Measurements from ENCODE around the gene IWS1.

Gene IWS1

DNA sequence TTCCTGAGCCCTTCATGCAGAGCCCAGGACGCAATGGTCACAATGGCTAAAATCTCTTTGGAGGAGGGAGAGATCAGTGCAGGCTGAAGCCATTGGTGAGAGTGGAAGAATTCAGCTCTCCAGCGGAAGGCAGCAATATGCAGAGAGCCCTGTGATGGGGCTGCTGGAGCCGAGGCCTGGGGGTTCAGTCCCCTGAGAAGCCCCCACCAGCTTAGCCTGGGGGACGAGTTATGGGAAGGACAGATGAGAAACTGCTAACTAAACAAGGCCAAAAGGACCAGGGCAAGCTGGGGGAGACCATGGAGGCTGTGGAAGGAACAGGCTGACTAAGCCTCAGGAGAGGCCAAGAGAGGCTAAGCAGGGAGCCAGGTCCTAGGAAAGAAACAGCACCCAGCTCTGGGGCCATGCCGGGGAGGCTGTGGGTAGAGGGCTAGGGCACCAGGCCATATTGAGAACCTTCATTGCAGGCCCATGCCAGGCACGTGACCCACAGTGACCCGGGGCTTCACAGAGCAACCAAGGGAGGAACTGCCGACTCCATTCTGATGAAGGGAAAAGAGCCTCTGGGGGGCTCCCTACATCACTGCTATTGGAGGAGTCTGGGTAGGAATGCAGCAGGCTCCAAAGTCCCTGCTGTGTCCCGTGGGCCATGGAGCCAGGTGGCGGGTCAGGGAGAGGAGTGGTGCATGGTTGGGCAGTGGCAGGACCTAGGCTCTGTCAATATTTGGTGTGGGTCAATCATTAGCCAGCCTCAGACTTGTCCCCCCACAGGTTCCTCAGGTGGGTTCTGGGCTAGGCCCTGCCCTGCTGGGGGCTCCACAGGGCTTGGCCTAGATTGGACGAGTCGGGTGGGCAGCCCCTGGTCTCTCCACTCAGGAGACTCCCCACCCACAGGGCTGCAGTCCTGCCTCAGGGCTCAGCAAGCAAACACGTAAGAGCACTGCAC is 88.2 kb downstream of the IWS1 start:
- ATAC-seq (ENCODE audit: low read depth) (no peak), DNase-seq (ENCODE audit: low spot score) (no peak)
- Histone ChIP-seq H3K27me3 (ENCODE audit: insufficient read depth, poor library complexity, severe bottlenecking) (no peaks in the 10 kb centered on the region), H3K9me3 (ENCODE audit: severe bottlenecking) (no peaks in the 10 kb centered on the region), H3K4me3 (ENCODE audit: severe bottlenecking) (no peak overlapping the region), H3K4me1 (ENCODE audit: insufficient read depth, poor library complexity, severe bottlenecking) (no peaks in the 10 kb centered on the region), H3K36me3 (ENCODE audit: low read depth) (no peaks in the 10 kb centered on the region), H3K27ac (ENCODE audit: poor library complexity, severe bottlenecking) (no peak overlapping the region)
- TF ChIP-seq, protein P1, sequence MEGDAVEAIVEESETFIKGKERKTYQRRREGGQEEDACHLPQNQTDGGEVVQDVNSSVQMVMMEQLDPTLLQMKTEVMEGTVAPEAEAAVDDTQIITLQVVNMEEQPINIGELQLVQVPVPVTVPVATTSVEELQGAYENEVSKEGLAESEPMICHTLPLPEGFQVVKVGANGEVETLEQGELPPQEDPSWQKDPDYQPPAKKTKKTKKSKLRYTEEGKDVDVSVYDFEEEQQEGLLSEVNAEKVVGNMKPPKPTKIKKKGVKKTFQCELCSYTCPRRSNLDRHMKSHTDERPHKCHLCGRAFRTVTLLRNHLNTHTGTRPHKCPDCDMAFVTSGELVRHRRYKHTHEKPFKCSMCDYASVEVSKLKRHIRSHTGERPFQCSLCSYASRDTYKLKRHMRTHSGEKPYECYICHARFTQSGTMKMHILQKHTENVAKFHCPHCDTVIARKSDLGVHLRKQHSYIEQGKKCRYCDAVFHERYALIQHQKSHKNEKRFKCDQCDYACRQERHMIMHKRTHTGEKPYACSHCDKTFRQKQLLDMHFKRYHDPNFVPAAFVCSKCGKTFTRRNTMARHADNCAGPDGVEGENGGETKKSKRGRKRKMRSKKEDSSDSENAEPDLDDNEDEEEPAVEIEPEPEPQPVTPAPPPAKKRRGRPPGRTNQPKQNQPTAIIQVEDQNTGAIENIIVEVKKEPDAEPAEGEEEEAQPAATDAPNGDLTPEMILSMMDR (IDR thresholded peaks at IDR 0.05; ENCODE audit: poor library complexity, severe bottlenecking): no peak

DNA sequence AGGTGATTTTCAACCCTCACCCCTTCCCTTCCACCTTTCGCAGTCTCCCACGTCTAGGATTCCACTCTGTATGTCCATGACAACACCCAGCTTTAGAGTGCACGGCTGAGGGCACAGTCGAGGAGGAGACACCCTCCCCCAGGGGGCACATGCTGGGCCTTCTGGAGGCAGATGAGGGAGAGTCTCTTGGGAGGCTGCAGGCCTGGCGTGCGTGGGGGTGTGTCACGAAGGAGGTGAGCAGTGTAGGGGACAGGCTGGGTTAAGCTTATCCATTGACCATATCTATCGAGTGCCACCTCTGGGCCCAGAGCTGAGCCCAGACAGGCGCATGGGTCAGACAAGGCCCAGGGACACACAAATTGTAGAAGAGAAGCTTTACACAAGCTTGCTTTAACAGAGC is 89.2 kb downstream of the IWS1 start:
- TF ChIP-seq, protein P1 (IDR thresholded peaks at IDR 0.05; ENCODE audit: poor library complexity, severe bottlenecking): no peak
- no peak overlapping the region for H3K4me3 ChIP-seq (ENCODE audit: severe bottlenecking)

DNA sequence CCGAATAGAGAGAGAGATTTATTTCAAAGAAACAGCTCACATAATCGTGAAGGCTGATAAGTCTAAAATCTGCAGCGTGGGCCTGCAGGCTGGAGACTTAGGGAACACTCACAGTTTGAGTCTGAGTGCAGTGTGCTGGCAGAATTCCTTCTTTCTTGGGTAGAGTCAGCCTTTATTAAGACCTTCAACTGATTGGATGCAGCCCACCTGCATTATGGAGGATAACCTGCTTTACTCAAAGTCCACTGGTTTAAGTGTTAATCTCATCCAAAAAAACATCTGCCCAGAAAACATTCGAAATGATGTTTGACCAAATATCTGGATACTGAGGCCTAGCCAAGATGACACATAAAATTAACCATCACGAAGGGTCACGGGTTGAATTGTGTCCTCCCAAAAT is 91.8 kb downstream of the IWS1 start:
- H3K27me3 ChIP-seq (ENCODE audit: insufficient read depth, poor library complexity, severe bottlenecking): no peaks in the 10 kb centered on the region
- DNase-seq (ENCODE audit: low spot score) (no peak), ATAC-seq (ENCODE audit: low read depth) (no peak)
- H3K4me1 ChIP-seq (ENCODE audit: insufficient read depth, poor library complexity, severe bottlenecking): no peaks in the 10 kb centered on the region
- no peak overlapping the region for H3K4me3 ChIP-seq (ENCODE audit: severe bottlenecking)
- H3K27ac ChIP-seq (ENCODE audit: poor library complexity, severe bottlenecking): no peak overlapping the region
- no peaks in the 10 kb centered on the region for H3K9me3 ChIP-seq (ENCODE audit: severe bottlenecking)
- TF ChIP-seq, protein P1 (IDR thresholded peaks at IDR 0.05; ENCODE audit: poor library complexity, severe bottlenecking): no peak
- H3K36me3 ChIP-seq (ENCODE audit: low read depth): no peaks in the 10 kb centered on the region

More for the DNA sequence above, 89.2 kb downstream of the IWS1 start:
- H3K4me1 ChIP-seq (ENCODE audit: insufficient read depth, poor library complexity, severe bottlenecking): no peaks in the 10 kb centered on the region
- no peaks in the 10 kb centered on the region for H3K27me3 ChIP-seq (ENCODE audit: insufficient read depth, poor library complexity, severe bottlenecking)
- H3K9me3 ChIP-seq (ENCODE audit: severe bottlenecking): no peaks in the 10 kb centered on the region
- ATAC-seq (ENCODE audit: low read depth): no peak
- no peak for DNase-seq (ENCODE audit: low spot score)
- no peaks in the 10 kb centered on the region for H3K36me3 ChIP-seq (ENCODE audit: low read depth)
- H3K27ac ChIP-seq (ENCODE audit: poor library complexity, severe bottlenecking): no peak overlapping the region

DNA sequence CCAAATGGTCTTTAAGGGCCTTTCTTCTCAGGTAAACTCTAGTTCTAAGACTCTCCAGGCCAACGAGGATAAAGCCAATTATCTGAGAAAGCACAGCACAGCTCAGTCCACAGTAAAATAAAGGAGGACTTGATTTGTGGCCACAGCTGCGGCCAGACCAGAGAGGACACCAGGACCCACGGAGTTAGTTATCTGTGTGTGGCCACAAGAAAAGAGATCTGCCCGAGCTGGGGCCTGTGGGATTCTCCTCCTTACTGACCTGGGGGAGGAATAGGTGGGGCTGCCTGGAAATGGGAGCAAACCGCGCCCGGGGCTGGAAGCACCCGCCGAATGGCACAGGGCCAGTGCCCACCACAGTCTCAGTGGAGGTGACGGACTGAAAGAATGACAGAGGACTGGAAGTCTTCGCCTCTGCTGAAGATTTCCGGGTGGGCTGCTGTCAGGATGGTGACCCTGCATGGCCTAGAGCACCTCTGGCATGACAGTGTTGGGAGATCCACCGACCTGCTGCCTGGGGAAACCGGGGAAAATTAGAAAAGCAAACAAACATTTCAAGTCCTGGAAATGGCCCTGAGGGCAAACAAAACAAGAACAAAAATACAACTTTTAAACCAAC is 94.8 kb downstream of the IWS1 start:
- no peak overlapping the region for H3K4me3 ChIP-seq (ENCODE audit: severe bottlenecking)
- no peaks in the 10 kb centered on the region for H3K4me1 ChIP-seq (ENCODE audit: insufficient read depth, poor library complexity, severe bottlenecking)
- H3K27me3 ChIP-seq (ENCODE audit: insufficient read depth, poor library complexity, severe bottlenecking): no peaks in the 10 kb centered on the region
- no peak overlapping the region for H3K27ac ChIP-seq (ENCODE audit: poor library complexity, severe bottlenecking)
- H3K36me3 ChIP-seq (ENCODE audit: low read depth): no peaks in the 10 kb centered on the region
- no peaks in the 10 kb centered on the region for H3K9me3 ChIP-seq (ENCODE audit: severe bottlenecking)
- TF ChIP-seq, protein P1 (IDR thresholded peaks at IDR 0.05; ENCODE audit: poor library complexity, severe bottlenecking): no peak
- ATAC-seq (ENCODE audit: low read depth) (no peak), DNase-seq (ENCODE audit: low spot score) (no peak)

Measured in RWPE2 (cell line).